ENCODE data around the gene PHF19. TPM values are rescaled to one million over a fixed set of nuclear protein-coding genes. Genes with fewer than 3 reads are reported as not detected.
A peak's percentile ranks its signal among the peaks of the same experiment; 100 is the strongest.

PHF19 gene
- total and polyA plus RNA-seq, 10 of the 15 experiments (the other 5 are each of a cell fraction or from before 2014, with no cell fraction given): 26.0 to 133 (median 87.7) TPM

GRCh38 chr9:120873512-120873911 lies 3.5 kb downstream of the PHF19 start:
- H3K9me3 ChIP-seq (replicated peaks; ENCODE audit: control insufficient read depth, insufficient read depth, low read length): no peaks in the 10 kb centered on the region
- no peak overlapping the region for H3K9ac ChIP-seq (ENCODE audit: control insufficient read depth, insufficient read depth, low read length)
- CTCF ChIA-PET: interaction anchor here (0.8 to 3.0 kb wide), 11 partner anchors 12 to 186 kb away, joined by 3 to 20 read pairs (median 5); no protein-coding TSS in a partner anchor
- H3K27ac ChIP-seq (ENCODE audit: control insufficient read depth, insufficient read depth): no peak overlapping the region
- SMC1A ChIA-PET (ENCODE audit: uncharacterized antibody, unreplicated experiment): interaction anchor here (0.5 to 2.2 kb wide), 11 partner anchors 14 to 117 kb away, joined by 3 to 12 read pairs (median 5); no protein-coding TSS in a partner anchor
- intact Hi-C loops (cut with micrococcal nuclease; ENCODE audit: unreplicated experiment): no loop called here
- H3K36me3 ChIP-seq (ENCODE audit: control insufficient read depth in 2 of 2, insufficient read depth in 2 of 2, low read length in 1 of 2): peaks cover 23 to 27% of the 10 kb centered on the region in 2 experiments
- H3K79me2 ChIP-seq (ENCODE audit: control insufficient read depth, insufficient read depth, low read length): peaks cover 36% of the 10 kb centered on the region
- no peak for TF ChIP-seq CBX3 (IDR thresholded peaks at IDR 0.05; ENCODE audit: borderline replicate concordance, low read depth)
- peaks cover 24% of the 10 kb centered on the region for H3K4me1 ChIP-seq (ENCODE audit: control insufficient read depth, insufficient read depth, low read length)
- no peaks in the 10 kb centered on the region for H3K27me3 ChIP-seq (replicated peaks in 1 of 2; ENCODE audit: control insufficient read depth in 2 of 2, insufficient read depth in 2 of 2, low read length in 1 of 2)
- no peaks in the 10 kb centered on the region for H4K20me1 ChIP-seq (ENCODE audit: control insufficient read depth, insufficient read depth)
- H3K4me2 ChIP-seq (ENCODE audit: control insufficient read depth, insufficient read depth): no peak overlapping the region
- DNase-seq (ENCODE audit: low read depth, low spot score) (no peak), ATAC-seq (no peak), FAIRE-seq (no peak)
- in situ Hi-C loops (cut with MboI): loop anchor here (5.0 kb wide), 1 partner anchor 64 kb away; no protein-coding TSS in a partner anchor
- H3K4me3 ChIP-seq: no peak overlapping the region
- WGBS (ENCODE audit: insufficient coverage, insufficient replicate concordance, low lambda C conversion rate, missing lambda C conversion rate): 75% methylated on average over 4 of the region's 4 CpGs
- POLR2A ChIA-PET: interaction anchor here (0.6 to 8.2 kb wide), 7 partner anchors 9 to 80 kb away, joined by 3 to 75 read pairs (median 6); partner anchors contain the start of gene FBXW2
- BruUV-seq (replicated peaks): no TSS peak
- no peak overlapping the region for H2AFZ ChIP-seq (ENCODE audit: control insufficient read depth, low read depth, low read length)
- RAD21 ChIA-PET (ENCODE audit: unreplicated experiment): interaction anchor here (0.7 to 2.1 kb wide), 6 partner anchors 55 to 325 kb away, joined by 3 to 11 read pairs (median 4); partner anchors contain the start of gene FBXW2

- ChIA-PET CTCF (interaction anchor here (0.8 to 3.0 kb wide), 13 partner anchors 13 to 199 kb away, joined by 3 to 20 read pairs (median 4); partner anchors contain the start of gene TRAF1), RAD21 (ENCODE audit: unreplicated experiment) (interaction anchor here (0.7 to 2.1 kb wide), 11 partner anchors 23 to 325 kb away, joined by 3 to 11 read pairs (median 4); partner anchors contain the start of gene FBXW2), SMC1A (ENCODE audit: uncharacterized antibody, unreplicated experiment) (interaction anchor here (0.5 to 2.2 kb wide), 13 partner anchors 13 to 116 kb away, joined by 3 to 12 read pairs (median 5); no protein-coding TSS in a partner anchor), POLR2A (interaction anchor here (0.6 to 2.1 kb wide), 8 partner anchors 13 to 79 kb away, joined by 3 to 11 read pairs (median 4); partner anchors contain the start of gene FBXW2)
- H3K36me3 ChIP-seq (ENCODE audit: control insufficient read depth in 2 of 2, insufficient read depth in 2 of 2, low read length in 1 of 2): peaks cover 23 to 27% of the 10 kb centered on the region in 2 experiments
- ATAC-seq (no peak), DNase-seq (ENCODE audit: low read depth, low spot score) (no peak), FAIRE-seq (no peak)
- H2AFZ ChIP-seq (ENCODE audit: control insufficient read depth, low read depth, low read length): no peak overlapping the region
- in situ Hi-C loops (cut with MboI): loop anchor here (5.0 kb wide), 1 partner anchor 64 kb away; no protein-coding TSS in a partner anchor
- H3K4me3 ChIP-seq: no peak overlapping the region
- no peaks in the 10 kb centered on the region for H4K20me1 ChIP-seq (ENCODE audit: control insufficient read depth, insufficient read depth)
- BruUV-seq (replicated peaks): TSS peak; percentile 53
- H3K79me2 ChIP-seq (ENCODE audit: control insufficient read depth, insufficient read depth, low read length): peaks cover 30% of the 10 kb centered on the region
- no peaks in the 10 kb centered on the region for H3K9me3 ChIP-seq (replicated peaks; ENCODE audit: control insufficient read depth, insufficient read depth, low read length)
- no peak overlapping the region for H3K4me2 ChIP-seq (ENCODE audit: control insufficient read depth, insufficient read depth)
- 100% methylated on average over 3 of the region's 3 CpGs for WGBS (ENCODE audit: insufficient coverage, insufficient replicate concordance, low lambda C conversion rate, missing lambda C conversion rate)
- H3K27me3 ChIP-seq (replicated peaks in 1 of 2; ENCODE audit: control insufficient read depth in 2 of 2, insufficient read depth in 2 of 2, low read length in 1 of 2): no peaks in the 10 kb centered on the region
- no peak overlapping the region for H3K9ac ChIP-seq (ENCODE audit: control insufficient read depth, insufficient read depth, low read length)
- H3K27ac ChIP-seq (ENCODE audit: control insufficient read depth, insufficient read depth): no peak overlapping the region
- TF ChIP-seq RB1 (IDR thresholded peaks at IDR 0.05; ENCODE audit: borderline replicate concordance): no peak
- peak; percentile 88 for TF ChIP-seq PKNOX1 (IDR thresholded peaks at IDR 0.05)
- TF ChIP-seq HSF1 (IDR thresholded peaks at IDR 0.05; ENCODE audit: low read depth, low read length): no peak
- no peak for TF ChIP-seq RCOR1 (conservative IDR thresholded peaks at IDR 0.05; ENCODE audit: low read depth, low read length)
- TF ChIP-seq HDAC2 (IDR thresholded peaks at IDR 0.05): no peak
- peaks cover 19% of the 10 kb centered on the region for H3K4me1 ChIP-seq (ENCODE audit: control insufficient read depth, insufficient read depth, low read length)
- intact Hi-C loops (cut with micrococcal nuclease; ENCODE audit: unreplicated experiment): no loop called here
Measured at GRCh38 chr9:120872791-120873502, 4.0 kb downstream of the PHF19 start.

Data from GM12878 (cell line).